H1 (cell line): ENCODE data around the gene LRRC3C. TPM values are rescaled to one million over a fixed set of nuclear protein-coding genes. Genes with fewer than 3 reads are reported as not detected.

Source experiments
- CTCF ChIA-PET: fragments of 300-600 bp; sonication (Branson Sonifier 250); formaldehyde crosslinking; loops from one replicate; lab custom pipeline; 2021; ENCODE audit not compliant: partially characterized antibody; lab: Charles Lee
- POLR2A ChIA-PET: fragments of 300-600 bp; sonication (Branson Sonifier 250); formaldehyde crosslinking; loops from one replicate; lab custom pipeline; 2021; ENCODE audit warnings: inconsistent platforms; ENCODE audit not compliant: partially characterized antibody; lab: Charles Lee
- DNase-seq, 2 experiments: peaks; one replicate each; pipeline versions ENCODE4 v3.0.0 to v3.0.0-alpha.2; 2010 to 2022; ENCODE audit warnings: low spot score in 2 of 2, low read depth in 1 of 2, mixed read lengths in 1 of 2
- FAIRE-seq: peaks from 2 replicates; lab custom pipeline; 2011; peaks lifted over from hg19 to GRCh38; lab: Jason Lieb, UNC
- H2AFZ ChIP-seq: 2 replicates; pipeline ENCODE4 v1.8.1; 2012; ENCODE audit warnings: low read length, inconsistent platforms
- H2AK5ac ChIP-seq: 2 replicates; pipeline ENCODE4 v1.6.1; 2013; ENCODE audit warnings: low read depth, low read length
- H2BK120ac ChIP-seq: replicated peaks from 2 replicates; pipeline ENCODE3; 2013; ENCODE audit warnings: low read depth, low read length, inconsistent platforms
- H2BK12ac ChIP-seq: 2 replicates; pipeline ENCODE4 v1.6.1; 2013; ENCODE audit warnings: low read depth, low read length
- H2BK15ac ChIP-seq: 2 replicates; pipeline ENCODE4 v1.6.1; 2013; ENCODE audit warnings: low read length
- H2BK20ac ChIP-seq: 2 replicates; pipeline ENCODE4 v1.6.1; 2013; ENCODE audit warnings: low read length
- H2BK5ac ChIP-seq: 2 replicates; pipeline ENCODE4 v1.6.1; 2013; ENCODE audit warnings: low read depth, low read length
- H3K14ac ChIP-seq: 2 replicates; pipeline ENCODE4 v1.6.1; 2013; ENCODE audit warnings: inconsistent platforms; ENCODE audit not compliant: insufficient read length
- H3K18ac ChIP-seq: 2 replicates; pipeline ENCODE4 v1.6.1; 2013; ENCODE audit warnings: low read length; ENCODE audit errors: extremely low read depth
- H3K23ac ChIP-seq: 2 replicates; pipeline ENCODE4 v1.6.1; 2013; ENCODE audit warnings: inconsistent platforms; ENCODE audit not compliant: insufficient read length
- H3K23me2 ChIP-seq: 2 replicates; pipeline ENCODE4 v1.6.1; 2013; ENCODE audit warnings: low read depth, low read length
- H3K27ac ChIP-seq: 2 replicates; pipeline ENCODE4 v1.6.1; 2011; ENCODE audit warnings: low read depth, low read length, inconsistent platforms
- H3K27me3 ChIP-seq, 4 experiments: replicated peaks in 1 of 4; 1 replicate in 1 of 4; 2 replicates in 3 of 4; pipeline versions ENCODE4 v1.6.1 to v1.8.1; 2011 to 2013; ENCODE audit warnings: low read length in 3 of 4, mild to moderate bottlenecking in 3 of 4, inconsistent platforms in 2 of 4, mixed read lengths in 2 of 4, moderate library complexity in 1 of 4; ENCODE audit not compliant: control insufficient read depth in 3 of 4, insufficient read depth in 3 of 4; ENCODE audit errors: extremely low read depth in 1 of 4
- H3K36me3 ChIP-seq, 4 experiments: 2 replicates each; pipeline versions ENCODE4 v1.6.1 to v1.8.1; 2011 to 2013; ENCODE audit warnings: mild to moderate bottlenecking in 4 of 4, low read length in 3 of 4, moderate library complexity in 2 of 4, control low read depth in 1 of 4, inconsistent platforms in 1 of 4; ENCODE audit not compliant: insufficient read depth in 4 of 4, control insufficient read depth in 2 of 4
- H3K4ac ChIP-seq: replicated peaks from 2 replicates; pipeline ENCODE3; 2013; ENCODE audit warnings: low read length, low read depth, mixed read lengths, inconsistent platforms; ENCODE audit not compliant: insufficient read length
- H3K4me1 ChIP-seq, 4 experiments: replicated peaks in 1 of 4; 1 replicate in 1 of 4; 2 replicates in 3 of 4; pipeline versions ENCODE4 v1.6.1 to v1.8.1; 2011 to 2013; ENCODE audit warnings: low read length in 3 of 4, inconsistent platforms in 2 of 4, mixed read lengths in 1 of 4; ENCODE audit not compliant: insufficient read depth in 4 of 4, control insufficient read depth in 3 of 4
- H3K4me2 ChIP-seq, 2 experiments: 2 replicates each; pipeline versions ENCODE4 v1.6.1 to v1.8.1; 2011 to 2013; ENCODE audit warnings: low read depth in 2 of 2, low read length in 2 of 2, control low read depth in 1 of 2, inconsistent platforms in 1 of 2, mild to moderate bottlenecking in 1 of 2; ENCODE audit not compliant: insufficient read depth in 1 of 2
- H3K4me3 ChIP-seq, 4 experiments: fragments of 200-600, 300-600 bp in 1 of 4; sonication (generic), shearing (Covaris generic), sonication (Bioruptor Twin) in 1 of 4; 2 replicates each; pipeline versions ENCODE4 v1.5.1 to v1.8.1; 2011 to 2016; ENCODE audit warnings: low read length in 4 of 4, low read depth in 3 of 4, control low read depth in 2 of 4, inconsistent platforms in 2 of 4, mild to moderate bottlenecking in 2 of 4, mixed read lengths in 1 of 4, moderate library complexity in 1 of 4; ENCODE audit not compliant: insufficient read depth in 2 of 4; ENCODE audit errors: extremely low read depth in 1 of 4
- H3K56ac ChIP-seq: replicated peaks from 2 replicates; pipeline ENCODE3; 2013; ENCODE audit warnings: low read depth, mild to moderate bottlenecking, mixed read lengths, low read length, inconsistent platforms; ENCODE audit not compliant: insufficient read length
- H3K79me1 ChIP-seq: 2 replicates; pipeline ENCODE4 v1.6.1; 2013; ENCODE audit warnings: low read depth, low read length, control low read depth
- H3K79me2 ChIP-seq, 2 experiments: 2 replicates each; pipeline versions ENCODE4 v1.6.1 to v1.8.1; 2012 to 2013; ENCODE audit warnings: low read length in 2 of 2, mild to moderate bottlenecking in 2 of 2, inconsistent platforms in 1 of 2; ENCODE audit not compliant: insufficient read depth in 2 of 2, control insufficient read depth in 1 of 2
- H3K9ac ChIP-seq, 4 experiments: replicated peaks in 1 of 4; 1 replicate in 1 of 4; 2 replicates in 3 of 4; pipeline versions ENCODE4 v1.6.1 to v1.8.1; 2011 to 2013; ENCODE audit warnings: low read depth in 3 of 4, low read length in 3 of 4, control low read depth in 2 of 4, mild to moderate bottlenecking in 2 of 4, moderate library complexity in 2 of 4, inconsistent platforms in 1 of 4; ENCODE audit errors: extremely low read depth in 1 of 4
- H3K9me3 ChIP-seq, 2 experiments: 2 replicates each; pipeline versions ENCODE4 v1.6.1 to v1.8.1; 2012 to 2013; ENCODE audit warnings: mild to moderate bottlenecking in 2 of 2, moderate library complexity in 2 of 2, control low read depth in 1 of 2, inconsistent platforms in 1 of 2, low read depth in 1 of 2, low read length in 1 of 2, mixed read lengths in 1 of 2; ENCODE audit not compliant: insufficient read depth in 2 of 2
- H4K20me1 ChIP-seq, 2 experiments: replicated peaks in 1 of 2; 2 replicates each; pipeline versions ENCODE3 to v1.8.1; 2011 to 2013; ENCODE audit warnings: inconsistent platforms in 2 of 2, low read length in 2 of 2, mild to moderate bottlenecking in 1 of 2; ENCODE audit not compliant: insufficient read depth in 2 of 2, control insufficient read depth in 1 of 2
- H4K5ac ChIP-seq: 2 replicates; pipeline ENCODE4 v1.6.1; 2013; ENCODE audit warnings: low read length, low read depth, mixed read lengths, inconsistent platforms; ENCODE audit not compliant: insufficient read length
- H4K8ac ChIP-seq: 2 replicates; pipeline ENCODE4 v1.8.0; 2013; ENCODE audit warnings: mild to moderate bottlenecking, moderate library complexity, low read length, inconsistent platforms; ENCODE audit not compliant: insufficient read depth; ENCODE audit errors: extremely low read depth
- H4K91ac ChIP-seq: replicated peaks from 2 replicates; pipeline ENCODE3; 2013; ENCODE audit warnings: low read length, mixed read lengths, inconsistent platforms; ENCODE audit not compliant: insufficient read length
- ASH2L ChIP-seq: fragments of 200-600, 300-600 bp; sonication (generic); IDR thresholded peaks from one replicate; pipeline ENCODE4 v1.7.1; 2017; ENCODE audit warnings: low read length
- BACH1 ChIP-seq: IDR thresholded peaks from 2 replicates; pipeline ENCODE4 v1.6.1; 2012; ENCODE audit warnings: low read length, improper control_type of control experiment
- CBX5 ChIP-seq: fragments of 300-800, 300-1000 bp; sonication (generic); IDR thresholded peaks from 2 replicates; pipeline ENCODE4 v1.7.1; 2016; ENCODE audit warnings: antibody characterized with exemption, low read length, low read depth
- CHD1 ChIP-seq: IDR thresholded peaks from 2 replicates; pipeline ENCODE4 v1.6.1; 2012; ENCODE audit warnings: low read depth, low read length, improper control_type of control experiment
- CTBP2 ChIP-seq: IDR thresholded peaks from 2 replicates; pipeline ENCODE4 v1.7.0; 2011; ENCODE audit warnings: borderline replicate concordance, mild to moderate bottlenecking, moderate library complexity, mixed read lengths, low read length; ENCODE audit not compliant: insufficient read depth, insufficient read length
- FOSL1 ChIP-seq: IDR thresholded peaks from 2 replicates; pipeline ENCODE4 v1.6.1; 2011; ENCODE audit warnings: mild to moderate bottlenecking, low read depth, low read length, moderate library complexity; ENCODE audit not compliant: insufficient read depth
- NRF1 ChIP-seq: IDR thresholded peaks from 2 replicates; pipeline ENCODE4 v1.6.1; 2011; ENCODE audit warnings: mild to moderate bottlenecking, low read depth, low read length, improper control_type of control experiment
- PHF8 ChIP-seq: fragments of 200-600 bp; sonication (generic); conservative IDR thresholded peaks from 2 replicates; pipeline ENCODE4 v1.7.1; 2012; ENCODE audit warnings: low read depth, mild to moderate bottlenecking, inconsistent platforms, low read length, moderate library complexity
- SIN3A ChIP-seq, 2 experiments: IDR thresholded peaks in 1 of 2; conservative IDR thresholded peaks in 1 of 2; 2 replicates each; pipeline ENCODE4 v1.6.1; 2011 to 2012; ENCODE audit warnings: low read length in 2 of 2, improper control_type of control experiment in 1 of 2, low read depth in 1 of 2, mild to moderate bottlenecking in 1 of 2
- SIRT6 ChIP-seq: IDR thresholded peaks from one replicate; pipeline ENCODE4 v1.7.1; 2012; ENCODE audit warnings: low read length, inconsistent platforms
- SP1 ChIP-seq: IDR thresholded peaks from 2 replicates; pipeline ENCODE4 v1.6.1; 2011; ENCODE audit warnings: low read depth, low read length
- SP2 ChIP-seq: IDR thresholded peaks from 2 replicates; pipeline ENCODE4 v1.6.1; 2012; ENCODE audit warnings: mild to moderate bottlenecking, low read length, inconsistent platforms
- TAF7 ChIP-seq: optimal IDR thresholded peaks from 2 replicates; pipeline ENCODE3; 2011; ENCODE audit warnings: low read depth, mild to moderate bottlenecking, inconsistent platforms, low read length, moderate library complexity, borderline replicate concordance
- ZNF274 ChIP-seq: IDR thresholded peaks from 2 replicates; pipeline ENCODE4 v1.7.0; 2012; ENCODE audit warnings: low read length, borderline replicate concordance; ENCODE audit errors: extremely low read depth
- WGBS, 2 experiments: shearing (Covaris generic) in 1 of 2; methylation state at CpG; one replicate each; pipeline versions ENCODE4 v1.1.6 to v1.1.7; 2013 to 2015; ENCODE audit warnings: low lambda C conversion rate in 2 of 2, mixed read lengths in 2 of 2, inconsistent platforms in 1 of 2, low coverage in 1 of 2, missing lambda C conversion rate in 1 of 2; ENCODE audit not compliant: insufficient replicate concordance in 2 of 2, insufficient coverage in 1 of 2, insufficient read length in 1 of 2; ENCODE audit errors: extremely low coverage in 1 of 2, missing lambda C conversion rate in 1 of 2; 5-methylcytosine and 5-hydroxymethylcytosine counted together
- polyA plus RNA-seq, 7 experiments: library from polyadenylated mRNA; depleted of rRNA in 3 of 7; stranded (reverse) in 5 of 7; unstranded in 2 of 7; fragments of >200 nt in 5 of 7; fragments of 200-250 nt in 2 of 7; gene quantifications; 1 replicate in 5 of 7; 2 replicates in 1 of 7; 4 replicates in 1 of 7; pipeline versions ENCODE4 v1.2.1 to v1.2.3, GENCODE V29; 2011 to 2013; ENCODE audit warnings: missing spikeins in 2 of 7, mixed read lengths in 2 of 7
- total RNA-seq: library from RNA; stranded (reverse); fragmentation: NEBNext Ultra II Directional; extraction: Animal tissue kit (Norgen Biotek cat#: 25700); gene quantifications from 2 replicates; pipeline ENCODE4 v1.2.1, GENCODE V29; 2021

LRRC3C gene
- total and polyA plus RNA-seq, 2 of the 8 experiments (the other 6 are each of a cell fraction or from before 2014, with no cell fraction given): not detected

DNA sequence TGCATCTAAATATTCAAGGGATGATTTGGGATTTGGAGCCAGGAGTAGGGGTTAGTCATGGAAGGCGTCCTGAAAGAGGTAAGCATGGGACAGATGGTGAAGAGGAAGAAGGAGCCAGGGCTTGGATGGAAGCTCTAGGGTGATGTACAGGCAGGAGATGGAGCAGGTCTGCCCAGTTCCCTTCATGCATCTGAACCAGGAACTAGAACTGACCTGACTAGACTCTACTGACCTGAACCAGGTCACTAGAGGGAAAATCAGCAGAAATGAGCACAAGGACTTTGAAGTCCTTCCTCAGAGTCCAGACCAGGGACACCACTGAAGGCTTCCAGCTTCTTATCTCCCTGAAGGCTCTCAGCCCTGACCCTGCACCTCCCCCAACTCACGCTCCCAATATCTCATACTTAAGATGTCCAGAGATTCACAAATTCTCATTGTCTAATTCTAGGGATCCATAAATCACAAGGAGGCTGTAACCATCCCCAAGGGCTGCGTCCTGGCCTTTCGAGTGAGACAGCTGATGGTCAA, 43.6 kb downstream of the LRRC3C start:
- Histone ChIP-seq H3K18ac (no peak overlapping the region), H4K20me1 (no peaks in the 10 kb centered on the region), H3K27me3 (peaks cover 0 to 3% (median 1%) of the 10 kb centered on the region in 4 experiments; a peak in 3 of 7 replicates), H3K23ac (no peak overlapping the region), H3K9me3 (no peaks in the 10 kb centered on the region), H2BK120ac (no peak overlapping the region), H2BK15ac (no peak overlapping the region), H3K23me2 (no peaks in the 10 kb centered on the region), H3K79me2 (no peaks in the 10 kb centered on the region), H3K27ac (no peak overlapping the region), H4K5ac (no peak overlapping the region), H3K36me3 (no peaks in the 10 kb centered on the region), H2BK20ac (no peak overlapping the region), H3K4ac (no peak overlapping the region), H2AFZ (no peak overlapping the region), H4K91ac (no peak overlapping the region), H3K14ac (no peak overlapping the region), H3K9ac (no peak overlapping the region), H2AK5ac (no peak overlapping the region), H3K56ac (no peak overlapping the region), H4K8ac (no peak overlapping the region), H3K79me1 (no peaks in the 10 kb centered on the region), H2BK5ac (no peak overlapping the region), H2BK12ac (no peak overlapping the region), H3K4me1 (no peaks in the 10 kb centered on the region), H3K4me2 (no peak overlapping the region), H3K4me3 (no peak overlapping the region)
- CTCF ChIA-PET: interaction anchor here (0.6 to 11.9 kb wide), 5 partner anchors 9 to 191 kb away, joined by 3 to 96 read pairs (median 4); partner anchors contain the start of genes GSDMA and PSMD3
- POLR2A ChIA-PET: interaction anchor here (0.7 to 2.0 kb wide), 2 partner anchors 9 to 12 kb away, joined by 3 to 7 read pairs; partner anchors contain the start of gene PSMD3
- FAIRE-seq (no peak), DNase-seq (no peak)
- 96% methylated on average over 4 of the region's 4 CpGs; no CpG with 5 or more reads in 1 of the 2 experiments for WGBS, 2 experiments
- TF ChIP-seq ZNF274 (no peak), FOSL1 (no peak), SIN3A (conservative IDR thresholded peaks at IDR 0.05 in 1 of 2, IDR thresholded peaks at IDR 0.05 in 1 of 2; ENCODE audit: low read depth in 1 of 2, low read length in 2 of 2) (no peak), TAF7 (no peak), CHD1 (no peak), CTBP2 (no peak), SP2 (no peak), NRF1 (no peak), ASH2L (no peak), SIRT6 (no peak), SP1 (no peak), BACH1 (no peak), PHF8 (no peak), CBX5 (no peak)
